COLO668 (cell line): ENCODE results near the gene LPAR3.

Experiments used
- DNase-seq: peaks from one replicate; lab custom pipeline; 2025; ENCODE audit not compliant: unreplicated experiment; lab: John Stamatoyannopoulos, UW

Gene LPAR3

GRCh38 chr1:84833194-84833593, 59.8 kb downstream of the LPAR3 start:
- no peak for DNase-seq

- no peak for DNase-seq
Measured at GRCh38 chr1:84830136-84830535, 62.9 kb downstream of the LPAR3 start.

- DNase-seq, result no peak
Measured at GRCh38 chr1:84827976-84828375, 65.0 kb downstream of the LPAR3 start.

GRCh38 chr1:84827555-84827954, 65.5 kb downstream of the LPAR3 start:
- no peak for DNase-seq

- DNase-seq, result no peak
Measured at GRCh38 chr1:84825161-84825560, 67.8 kb downstream of the LPAR3 start.

- DNase-seq, result no peak
Measured at GRCh38 chr1:84823991-84824390, 69.0 kb downstream of the LPAR3 start.

GRCh38 chr1:84823511-84823910, 69.5 kb downstream of the LPAR3 start:
- no peak for DNase-seq

- DNase-seq, result no peak
Measured at GRCh38 chr1:84810343-84810742, 82.7 kb downstream of the LPAR3 start.

- DNase-seq, result no peak
Measured at GRCh38 chr1:84809023-84809422, 84.0 kb downstream of the LPAR3 start.

GRCh38 chr1:84803604-84804003, 89.4 kb downstream of the LPAR3 start:
- DNase-seq, result no peak

- DNase-seq, result no peak
Measured at GRCh38 chr1:84802567-84803232, 90.3 kb downstream of the LPAR3 start.

GRCh38 chr1:84800090-84801073, 92.6 kb downstream of the LPAR3 start:
- no peak for DNase-seq

GRCh38 chr1:84797603-84798002, 95.4 kb downstream of the LPAR3 start:
- no peak for DNase-seq

GRCh38 chr1:84795966-84796600, 96.9 kb downstream of the LPAR3 start:
- no peak for DNase-seq

GRCh38 chr1:84795213-84795612, 97.8 kb downstream of the LPAR3 start:
- DNase-seq, result no peak

GRCh38 chr1:84792421-84792820, 100.6 kb downstream of the LPAR3 start:
- DNase-seq, result no peak

- DNase-seq, result no peak
Measured at GRCh38 chr1:84789014-84789413, 104.0 kb downstream of the LPAR3 start.

- DNase-seq, result no peak
Measured at GRCh38 chr1:84785271-84786036, 107.6 kb downstream of the LPAR3 start.

- DNase-seq, result no peak
Measured at GRCh38 chr1:84782881-84783280, 110.1 kb downstream of the LPAR3 start.

- peak; percentile 79 for DNase-seq
Measured at GRCh38 chr1:84781946-84782771, 110.8 kb downstream of the LPAR3 start.
